ENCODE measurements around the gene PCK1.

Gene PCK1

GRCh38 chr20:57545927-57546662 lies 14.8 kb upstream of the PCK1 start:
- no peaks in the 10 kb centered on the region for H3K36me3 Mint-ChIP-seq (ENCODE audit: low read depth)
- H3K27me3 Mint-ChIP-seq, result peaks cover 3% of the 10 kb centered on the region
- H3K4me1 Mint-ChIP-seq, result peaks cover 25% of the 10 kb centered on the region
- no peak for ATAC-seq
- peak overlapping the region; percentile 31 for H3K27ac Mint-ChIP-seq
- DNase-seq, result no peak
- no peak overlapping the region for H3K4me3 Mint-ChIP-seq
- no peaks in the 10 kb centered on the region for H3K9me3 Mint-ChIP-seq

DNA sequence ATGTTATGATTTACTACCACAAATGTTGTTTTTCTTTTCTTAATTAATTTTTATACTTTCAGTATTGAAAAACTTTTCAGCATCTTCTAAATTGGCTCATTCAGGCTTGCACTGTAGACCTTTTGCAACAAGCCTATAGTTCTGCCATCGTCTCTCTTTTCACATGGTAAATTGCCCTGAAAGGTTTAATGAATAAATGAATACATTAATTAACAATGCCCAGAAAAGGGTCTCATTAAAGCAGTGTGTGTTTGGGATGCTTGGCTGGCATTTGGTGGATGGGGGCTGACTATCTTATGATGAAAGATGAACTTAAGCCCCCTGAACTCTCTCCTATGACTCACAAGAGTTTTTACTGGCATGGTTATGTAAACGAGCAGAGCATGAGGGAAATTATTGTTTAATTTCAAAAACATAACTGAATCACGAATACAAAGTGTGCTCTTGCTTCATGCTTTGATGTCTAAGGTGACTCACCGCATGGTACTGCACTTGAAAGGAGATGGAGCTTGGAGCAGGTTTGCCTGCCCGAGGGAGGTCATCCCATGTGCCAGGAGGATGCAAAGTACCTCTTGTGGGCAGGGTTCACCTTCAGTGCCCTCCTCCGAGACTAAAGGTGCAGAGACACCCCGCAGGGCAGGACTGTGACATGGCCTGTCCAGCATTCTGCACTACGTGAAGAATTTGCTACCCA lies 13.8 kb upstream of the PCK1 start:
- ATAC-seq (peak; percentile 38), DNase-seq (no peak)
- Mint-ChIP-seq H3K36me3 (ENCODE audit: low read depth) (no peaks in the 10 kb centered on the region), H3K4me1 (peaks cover 25% of the 10 kb centered on the region), H3K27ac (no peak overlapping the region), H3K27me3 (peaks cover 3% of the 10 kb centered on the region), H3K9me3 (no peaks in the 10 kb centered on the region), H3K4me3 (no peak overlapping the region)

GRCh38 chr20:57548177-57549058 lies 12.5 kb upstream of the PCK1 start:
- Mint-ChIP-seq H3K36me3 (ENCODE audit: low read depth) (no peaks in the 10 kb centered on the region), H3K27me3 (peaks cover 3% of the 10 kb centered on the region), H3K9me3 (no peaks in the 10 kb centered on the region), H3K4me1 (peaks cover 25% of the 10 kb centered on the region), H3K4me3 (no peak overlapping the region), H3K27ac (no peak overlapping the region)
- ATAC-seq (no peak), DNase-seq (no peak)

DNA sequence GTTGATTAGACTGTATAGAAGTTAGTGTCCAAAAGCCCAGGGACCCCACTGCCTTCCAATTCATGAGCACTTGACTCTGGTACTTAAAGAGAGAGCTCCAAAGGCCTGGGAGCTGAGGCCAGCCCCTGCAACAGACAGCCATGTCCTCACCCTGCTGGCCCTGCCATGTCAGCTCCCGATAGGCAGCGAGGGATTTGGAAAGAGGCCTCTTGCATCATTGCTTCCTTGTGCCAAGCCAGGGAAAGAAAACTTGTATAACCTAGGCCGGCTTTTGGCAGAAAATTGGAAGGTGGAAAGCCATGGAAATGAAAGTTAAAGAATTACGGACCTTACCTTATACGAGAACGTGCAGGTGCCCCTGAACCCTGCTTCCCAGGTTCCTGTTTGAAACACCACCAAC lies 8.4 kb upstream of the PCK1 start:
- Mint-ChIP-seq H3K27me3 (peaks cover 15% of the 10 kb centered on the region), H3K4me1 (no peaks in the 10 kb centered on the region), H3K27ac (no peak overlapping the region), H3K36me3 (ENCODE audit: low read depth) (no peaks in the 10 kb centered on the region), H3K9me3 (no peaks in the 10 kb centered on the region), H3K4me3 (no peak overlapping the region)
- DNase-seq, result no peak
- ATAC-seq, result no peak

- Mint-ChIP-seq H3K27ac (no peak overlapping the region), H3K27me3 (peaks cover 15% of the 10 kb centered on the region), H3K36me3 (ENCODE audit: low read depth) (no peaks in the 10 kb centered on the region), H3K9me3 (no peaks in the 10 kb centered on the region), H3K4me1 (no peaks in the 10 kb centered on the region), H3K4me3 (no peak overlapping the region)
- ATAC-seq (no peak), DNase-seq (no peak)
Observed at GRCh38 chr20:57553376-57554018, 7.4 kb upstream of the PCK1 start.

DNA sequence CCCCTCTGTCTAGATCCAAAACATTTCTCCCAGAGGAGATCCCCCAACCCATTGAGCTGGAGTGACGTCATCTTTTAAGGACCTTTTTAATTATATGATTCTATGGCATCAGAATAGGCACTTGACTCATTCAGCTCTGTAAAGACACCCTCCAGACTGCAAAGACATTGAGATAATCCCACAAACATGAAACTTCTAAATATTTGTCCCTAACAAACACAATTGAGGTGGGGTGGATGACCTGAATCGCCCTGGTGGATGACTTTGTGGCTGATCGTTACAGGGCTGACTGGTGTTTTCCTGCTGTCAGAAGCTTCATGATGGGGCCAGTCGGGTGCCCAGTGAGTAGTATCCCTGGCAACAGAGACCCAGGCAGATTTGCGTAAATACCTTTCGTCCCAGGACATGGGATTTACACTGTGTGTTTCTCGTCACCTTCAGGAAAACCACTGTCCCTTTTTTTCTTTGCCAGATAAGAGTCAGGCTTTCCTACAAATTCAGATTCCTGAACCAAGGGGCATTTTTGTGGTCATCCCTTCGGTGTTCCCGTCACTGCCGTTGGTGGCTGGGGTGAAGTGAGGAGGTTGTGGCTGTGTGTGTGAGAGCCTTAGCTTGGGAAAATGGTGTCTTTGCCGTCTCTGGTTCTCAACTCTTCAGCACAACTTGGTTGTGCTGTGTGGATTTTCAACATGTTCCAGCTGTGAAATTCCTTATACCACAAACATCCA lies 5.3 kb upstream of the PCK1 start:
- no peak overlapping the region for H3K27ac Mint-ChIP-seq
- H3K27me3 Mint-ChIP-seq, result peaks cover 18% of the 10 kb centered on the region
- H3K4me1 Mint-ChIP-seq, result no peaks in the 10 kb centered on the region
- no peak overlapping the region for H3K4me3 Mint-ChIP-seq
- ATAC-seq (no peak), DNase-seq (no peak)
- no peaks in the 10 kb centered on the region for H3K36me3 Mint-ChIP-seq (ENCODE audit: low read depth)
- H3K9me3 Mint-ChIP-seq, result no peaks in the 10 kb centered on the region

- Mint-ChIP-seq H3K4me1 (no peaks in the 10 kb centered on the region), H3K27me3 (peaks cover 18% of the 10 kb centered on the region), H3K9me3 (no peaks in the 10 kb centered on the region), H3K36me3 (ENCODE audit: low read depth) (no peaks in the 10 kb centered on the region), H3K4me3 (no peak overlapping the region), H3K27ac (no peak overlapping the region)
- ATAC-seq (no peak), DNase-seq (no peak)
Observed at GRCh38 chr20:57556980-57557274, 4.0 kb upstream of the PCK1 start.

- Mint-ChIP-seq H3K27ac (no peak overlapping the region), H3K9me3 (no peaks in the 10 kb centered on the region), H3K36me3 (ENCODE audit: low read depth) (no peaks in the 10 kb centered on the region), H3K27me3 (peaks cover 18% of the 10 kb centered on the region), H3K4me3 (no peak overlapping the region), H3K4me1 (no peaks in the 10 kb centered on the region)
- ATAC-seq (no peak), DNase-seq (no peak)
Observed at GRCh38 chr20:57557926-57558613, 2.8 kb upstream of the PCK1 start.

- Mint-ChIP-seq H3K27ac (no peak overlapping the region), H3K27me3 (peaks cover 18% of the 10 kb centered on the region), H3K4me3 (no peak overlapping the region), H3K36me3 (ENCODE audit: low read depth) (no peaks in the 10 kb centered on the region), H3K4me1 (no peaks in the 10 kb centered on the region), H3K9me3 (no peaks in the 10 kb centered on the region)
- no peak for DNase-seq
- ATAC-seq, result no peak
Observed at GRCh38 chr20:57558614-57559288, 2.2 kb upstream of the PCK1 start.

DNA sequence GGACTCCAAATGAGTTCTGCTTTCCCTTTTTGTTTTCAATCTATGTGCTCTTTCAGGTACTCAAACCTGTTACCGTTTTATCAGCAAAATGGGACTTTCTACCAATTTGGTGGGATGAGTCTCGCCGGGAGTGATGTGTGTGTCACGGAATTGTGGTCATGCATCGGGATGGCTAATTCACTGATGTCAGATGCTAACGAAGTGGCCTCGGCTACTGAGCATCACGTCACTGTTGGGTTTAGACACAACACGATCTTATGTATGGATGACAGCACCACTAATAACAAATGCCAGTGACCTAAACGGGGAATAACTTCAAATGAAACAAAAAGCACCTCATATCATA lies 1.6 kb upstream of the PCK1 start:
- ATAC-seq, result no peak
- Mint-ChIP-seq H3K4me1 (no peaks in the 10 kb centered on the region), H3K27ac (no peak overlapping the region), H3K36me3 (ENCODE audit: low read depth) (no peaks in the 10 kb centered on the region), H3K27me3 (peaks cover 18% of the 10 kb centered on the region), H3K4me3 (no peak overlapping the region), H3K9me3 (no peaks in the 10 kb centered on the region)
- DNase-seq, result no peak

GRCh38 chr20:57559658-57560553 lies 1.0 kb upstream of the PCK1 start:
- Mint-ChIP-seq H3K4me1 (no peaks in the 10 kb centered on the region), H3K4me3 (no peak overlapping the region), H3K27me3 (peaks cover 17% of the 10 kb centered on the region), H3K27ac (no peak overlapping the region), H3K9me3 (no peaks in the 10 kb centered on the region), H3K36me3 (ENCODE audit: low read depth) (no peaks in the 10 kb centered on the region)
- DNase-seq (no peak), ATAC-seq (no peak)

DNA sequence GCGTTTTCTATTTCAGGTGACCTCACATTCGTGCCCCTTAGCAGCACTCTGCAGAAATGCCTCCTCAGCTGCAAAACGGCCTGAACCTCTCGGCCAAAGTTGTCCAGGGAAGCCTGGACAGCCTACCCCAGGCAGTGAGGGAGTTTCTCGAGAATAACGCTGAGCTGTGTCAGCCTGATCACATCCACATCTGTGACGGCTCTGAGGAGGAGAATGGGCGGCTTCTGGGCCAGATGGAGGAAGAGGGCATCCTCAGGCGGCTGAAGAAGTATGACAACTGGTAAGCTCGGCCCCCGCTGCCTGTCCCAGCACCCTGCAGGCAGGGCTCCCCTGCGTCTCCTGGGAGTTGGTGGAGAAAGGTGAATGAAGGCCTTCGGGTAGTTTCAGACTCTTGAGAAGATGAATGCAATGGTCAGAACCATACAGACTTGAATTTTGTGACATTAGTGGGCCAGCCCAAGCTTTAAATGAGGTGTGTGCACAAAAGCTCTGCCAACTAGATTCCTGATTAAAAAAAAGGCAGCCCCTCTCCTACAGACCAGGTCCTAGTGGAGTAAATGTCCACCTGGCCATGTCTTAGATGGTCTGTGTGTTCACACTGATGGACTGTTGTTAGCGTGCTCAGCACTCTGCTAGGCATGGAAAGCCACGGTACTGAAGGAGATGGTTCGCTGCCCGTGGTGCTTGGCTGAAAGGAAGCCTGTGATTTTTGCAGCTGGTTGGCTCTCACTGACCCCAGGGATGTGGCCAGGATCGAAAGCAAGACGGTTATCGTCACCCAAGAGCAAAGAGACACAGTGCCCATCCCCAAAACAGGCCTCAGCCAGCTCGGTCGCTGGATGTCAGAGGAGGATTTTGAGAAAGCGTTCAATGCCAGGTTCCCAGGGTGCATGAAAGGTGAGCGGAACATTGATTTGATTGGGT lies 708 bp downstream of the PCK1 start:
- Mint-ChIP-seq H3K27me3 (peaks cover 12% of the 10 kb centered on the region), H3K4me1 (no peaks in the 10 kb centered on the region), H3K9me3 (no peaks in the 10 kb centered on the region), H3K36me3 (ENCODE audit: low read depth) (no peaks in the 10 kb centered on the region), H3K27ac (no peak overlapping the region), H3K4me3 (no peak overlapping the region)
- ATAC-seq (no peak), DNase-seq (no peak)
